HS-5 (cell line): ENCODE data around the gene BEGAIN.

Experiments
- DNase-seq: peaks from one replicate; pipeline ENCODE4 v3.0.0-alpha.2; 2012; ENCODE audit warnings: low read depth

The BEGAIN gene

GRCh38 chr14:100587086-100587762, at the start of gene BEGAIN:
Gene BEGAIN (minus strand): TSS chr14:100587417. CDS start chr14:100587290, 127 bp downstream.
- no peak for DNase-seq

GRCh38 chr14:100636559-100636958, 49.3 kb upstream of the BEGAIN start:
- DNase-seq: no peak

GRCh38 chr14:100634026-100634425, 46.8 kb upstream of the BEGAIN start:
- no peak for DNase-seq

- DNase-seq: no peak
Measured at GRCh38 chr14:100633406-100633805, 46.2 kb upstream of the BEGAIN start.

GRCh38 chr14:100629696-100630095, 42.5 kb upstream of the BEGAIN start:
- DNase-seq: no peak

- no peak for DNase-seq
Measured at GRCh38 chr14:100629098-100629497, 41.9 kb upstream of the BEGAIN start.

- DNase-seq: no peak
Measured at GRCh38 chr14:100628225-100628624, 41.0 kb upstream of the BEGAIN start.

GRCh38 chr14:100626614-100627013, 39.4 kb upstream of the BEGAIN start:
- no peak for DNase-seq

- no peak for DNase-seq
Measured at GRCh38 chr14:100623961-100624360, 36.7 kb upstream of the BEGAIN start.

GRCh38 chr14:100623557-100623956, 36.3 kb upstream of the BEGAIN start:
- DNase-seq: no peak

GRCh38 chr14:100622708-100623485, 35.7 kb upstream of the BEGAIN start:
- DNase-seq: no peak

GRCh38 chr14:100622224-100622623, 35.0 kb upstream of the BEGAIN start:
- DNase-seq: no peak

GRCh38 chr14:100621806-100622205, 34.6 kb upstream of the BEGAIN start:
- DNase-seq: no peak

- no peak for DNase-seq
Measured at GRCh38 chr14:100620255-100621100, 33.3 kb upstream of the BEGAIN start.

GRCh38 chr14:100619396-100620254, 32.4 kb upstream of the BEGAIN start:
- no peak for DNase-seq

- no peak for DNase-seq
Measured at GRCh38 chr14:100618763-100619320, 31.6 kb upstream of the BEGAIN start.

- DNase-seq: no peak
Measured at GRCh38 chr14:100618318-100618693, 31.1 kb upstream of the BEGAIN start.

GRCh38 chr14:100617410-100618317, 30.4 kb upstream of the BEGAIN start:
- no peak for DNase-seq

GRCh38 chr14:100616854-100617409, 29.7 kb upstream of the BEGAIN start:
- DNase-seq: no peak
